ENCODE data around the gene ENDOU. TPM values are rescaled to one million over a fixed set of nuclear protein-coding genes. Genes with fewer than 3 reads are reported as not detected.

Gene ENDOU
- total RNA-seq, 1 experiment from 2014 or later, result not detected

GRCh38 chr12:47770086-47770726 lies 44.9 kb upstream of the ENDOU start:
- H3K36me3 ChIP-seq (ENCODE audit: control insufficient read depth in 1 of 2, insufficient read depth in 2 of 2, low read length in 2 of 2), result no peaks in the 10 kb centered on the region
- RAD21 ChIA-PET (ENCODE audit: low non-redundant PET in 1 of 2, low total read pairs in 2 of 2, uncharacterized antibody in 2 of 2, unreplicated experiment in 2 of 2), result interaction anchor here in 1 of 2 experiments (0.8 kb wide), 1 partner anchor 26 kb away, joined by 3 read pairs; no protein-coding TSS in a partner anchor
- no peaks in the 10 kb centered on the region for H3K9me2 ChIP-seq (ENCODE audit: insufficient read depth)
- CTCF ChIA-PET, result interaction anchor here (1.7 to 6.4 kb wide), 2 partner anchors 12 to 27 kb away, joined by 3 to 197 read pairs; partner anchors contain the start of gene RAPGEF3
- H3K4me1 ChIP-seq (ENCODE audit: control insufficient read depth in 1 of 2, insufficient read depth in 2 of 2, low read length in 2 of 2), result peaks cover 22 to 43% of the 10 kb centered on the region in 2 experiments
- no peak overlapping the region for H3K27ac ChIP-seq (ENCODE audit: low read depth, low read length)
- intact Hi-C loops (cut with micrococcal nuclease), result loop anchor here (10.0 kb wide), 1 partner anchor 735 kb away; no protein-coding TSS in a partner anchor
- H4K20me1 ChIP-seq (ENCODE audit: insufficient read depth), result no peaks in the 10 kb centered on the region
- no peaks in the 10 kb centered on the region for H3K27me3 ChIP-seq (ENCODE audit: insufficient read depth, low read length)
- H3K9me3 ChIP-seq (ENCODE audit: control insufficient read depth in 1 of 2, insufficient read depth in 1 of 2, low read depth in 1 of 2, low read length in 2 of 2), result no peaks in the 10 kb centered on the region
- ATAC-seq, result no peak
- H3K4me3 ChIP-seq (replicated peaks in 1 of 2; ENCODE audit: low read depth in 1 of 2, low read length in 2 of 2), result no peak overlapping the region
- POLR2A ChIA-PET, result no interaction called here
- no peak overlapping the region for H2AFZ ChIP-seq (ENCODE audit: low read depth, low read length, poor library complexity, severe bottlenecking)
- no peak overlapping the region for H3K4me2 ChIP-seq (ENCODE audit: low read length)
- TF ChIP-seq ZNF274 (IDR thresholded peaks at IDR 0.05; ENCODE audit: low read depth, low read length) (no peak), JUND (IDR thresholded peaks at IDR 0.05) (no peak), CBX3 (IDR thresholded peaks at IDR 0.05; ENCODE audit: low read depth) (no peak), FOSL1 (IDR thresholded peaks at IDR 0.05; ENCODE audit: low read depth) (no peak), YY1 (IDR thresholded peaks at IDR 0.05; ENCODE audit: extremely low read depth, insufficient replicate concordance, low read depth, low read length) (no peak), CEBPB (IDR thresholded peaks at IDR 0.05; ENCODE audit: low read depth) (no peak; the same call in none of the 2 replicates), RAD21 (IDR thresholded peaks at IDR 0.05; ENCODE audit: low read depth) (no peak), POLR2AphosphoS5 (IDR thresholded peaks at IDR 0.05; ENCODE audit: low read depth, low read length) (no peak), ELF1 (IDR thresholded peaks at IDR 0.05; ENCODE audit: borderline replicate concordance, low read depth) (no peak), POLR2A (IDR thresholded peaks at IDR 0.05; ENCODE audit: borderline replicate concordance, extremely low read depth, insufficient read depth, insufficient read length) (no peak), SP1 (IDR thresholded peaks at IDR 0.05; ENCODE audit: low read depth) (no peak), EZH2 (IDR thresholded peaks at IDR 0.05) (no peak), ZFX (IDR thresholded peaks at IDR 0.05) (no peak), MAX (IDR thresholded peaks at IDR 0.05) (no peak), TCF7L2 (IDR thresholded peaks at IDR 0.05; ENCODE audit: borderline replicate concordance, extremely low read depth, insufficient read depth, insufficient read length) (no peak), REST (IDR thresholded peaks at IDR 0.05; ENCODE audit: low read depth) (no peak)
- BruUV-seq (replicated peaks), result no TSS peak
- H3K9ac ChIP-seq (ENCODE audit: low read length), result no peak overlapping the region
- peaks cover 16% of the 10 kb centered on the region for H3K79me2 ChIP-seq (ENCODE audit: insufficient read depth, low read length)
- no peak for DNase-seq (ENCODE audit: low read depth, low spot score)
